LNCaP clone FGC (cell line): Measurements from ENCODE around the gene TFEC.
"Not testable (repeated sequence)": the region's sequence is repeated elsewhere in the genome, so short reads cannot be mapped to it uniquely, and the experiment has no call there.

Experiments used
- DNase-seq: peaks from one replicate; pipeline ENCODE4 v3.0.0-alpha.2; 2011; ENCODE audit warnings: low read depth
- H3K4me3 ChIP-seq: 2 replicates; pipeline ENCODE4 v1.5.1; 2011; ENCODE audit warnings: mild to moderate bottlenecking, low read depth, low read length, control low read depth
- TF ChIP-seq, protein P1 (sequence below): IDR thresholded peaks from 2 replicates; pipeline ENCODE4 v1.5.1; 2012; ENCODE audit warnings: mild to moderate bottlenecking; ENCODE audit not compliant: control insufficient read depth, insufficient read depth; ENCODE audit errors: extremely low read depth

The TFEC gene, protein sequence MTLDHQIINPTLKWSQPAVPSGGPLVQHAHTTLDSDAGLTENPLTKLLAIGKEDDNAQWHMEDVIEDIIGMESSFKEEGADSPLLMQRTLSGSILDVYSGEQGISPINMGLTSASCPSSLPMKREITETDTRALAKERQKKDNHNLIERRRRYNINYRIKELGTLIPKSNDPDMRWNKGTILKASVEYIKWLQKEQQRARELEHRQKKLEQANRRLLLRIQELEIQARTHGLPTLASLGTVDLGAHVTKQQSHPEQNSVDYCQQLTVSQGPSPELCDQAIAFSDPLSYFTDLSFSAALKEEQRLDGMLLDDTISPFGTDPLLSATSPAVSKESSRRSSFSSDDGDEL

GRCh38 chr7:116030651-116031276 lies at the start of gene TFEC:
Gene TFEC, minus strand, starts transcription at chr7:116030763. Its CDS starts 46,322 bp downstream, at chr7:115984441.
- DNase-seq = no peak
- TF ChIP-seq, protein P1, sequence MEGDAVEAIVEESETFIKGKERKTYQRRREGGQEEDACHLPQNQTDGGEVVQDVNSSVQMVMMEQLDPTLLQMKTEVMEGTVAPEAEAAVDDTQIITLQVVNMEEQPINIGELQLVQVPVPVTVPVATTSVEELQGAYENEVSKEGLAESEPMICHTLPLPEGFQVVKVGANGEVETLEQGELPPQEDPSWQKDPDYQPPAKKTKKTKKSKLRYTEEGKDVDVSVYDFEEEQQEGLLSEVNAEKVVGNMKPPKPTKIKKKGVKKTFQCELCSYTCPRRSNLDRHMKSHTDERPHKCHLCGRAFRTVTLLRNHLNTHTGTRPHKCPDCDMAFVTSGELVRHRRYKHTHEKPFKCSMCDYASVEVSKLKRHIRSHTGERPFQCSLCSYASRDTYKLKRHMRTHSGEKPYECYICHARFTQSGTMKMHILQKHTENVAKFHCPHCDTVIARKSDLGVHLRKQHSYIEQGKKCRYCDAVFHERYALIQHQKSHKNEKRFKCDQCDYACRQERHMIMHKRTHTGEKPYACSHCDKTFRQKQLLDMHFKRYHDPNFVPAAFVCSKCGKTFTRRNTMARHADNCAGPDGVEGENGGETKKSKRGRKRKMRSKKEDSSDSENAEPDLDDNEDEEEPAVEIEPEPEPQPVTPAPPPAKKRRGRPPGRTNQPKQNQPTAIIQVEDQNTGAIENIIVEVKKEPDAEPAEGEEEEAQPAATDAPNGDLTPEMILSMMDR = no peak
- H3K4me3 ChIP-seq = no peak within 1 kb of the TSS

DNA sequence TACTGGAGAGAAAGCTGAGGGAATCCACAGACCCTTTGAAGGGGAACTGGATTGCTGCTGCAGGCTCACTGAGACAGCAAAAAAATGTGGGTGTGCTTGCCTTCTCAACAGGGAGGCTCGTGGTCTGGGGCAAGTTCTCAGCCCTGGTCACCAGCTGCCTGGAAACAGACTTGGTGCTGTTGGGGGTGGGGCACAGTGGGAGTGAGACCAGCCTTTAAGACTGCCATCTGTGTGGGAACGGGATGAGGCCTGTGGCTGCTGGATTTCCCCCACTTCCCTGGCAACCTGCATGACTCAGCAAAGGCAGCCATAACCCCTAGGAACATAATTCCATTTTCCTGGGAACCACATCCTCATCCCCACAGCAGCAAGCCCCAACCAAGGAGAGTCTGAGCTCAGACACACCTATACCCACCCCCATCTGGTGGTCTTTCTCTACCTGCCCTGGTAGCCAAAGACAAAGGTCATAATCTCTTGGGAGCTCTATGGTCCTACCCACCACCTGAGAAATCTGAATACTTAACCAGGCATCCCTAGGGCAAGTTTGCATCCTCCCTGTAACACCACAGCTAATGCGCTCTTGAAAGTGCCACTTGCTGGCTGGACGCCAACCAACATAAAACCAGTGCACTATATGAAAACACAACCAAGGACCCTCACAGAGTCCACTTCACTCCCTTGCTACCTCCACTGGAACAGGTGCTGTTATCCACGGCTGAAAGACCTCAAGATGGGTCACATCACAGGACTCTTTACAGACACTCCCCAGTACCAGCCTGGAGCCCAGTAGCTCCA lies 45.0 kb upstream of the TFEC start:
- DNase-seq = no peak
- no peak overlapping the region for H3K4me3 ChIP-seq
- TF ChIP-seq, protein P1 = no peak

GRCh38 chr7:116071629-116072028 lies 41.1 kb upstream of the TFEC start:
- TF ChIP-seq, protein P1 = no peak
- no peak overlapping the region for H3K4me3 ChIP-seq
- DNase-seq = no peak

DNA sequence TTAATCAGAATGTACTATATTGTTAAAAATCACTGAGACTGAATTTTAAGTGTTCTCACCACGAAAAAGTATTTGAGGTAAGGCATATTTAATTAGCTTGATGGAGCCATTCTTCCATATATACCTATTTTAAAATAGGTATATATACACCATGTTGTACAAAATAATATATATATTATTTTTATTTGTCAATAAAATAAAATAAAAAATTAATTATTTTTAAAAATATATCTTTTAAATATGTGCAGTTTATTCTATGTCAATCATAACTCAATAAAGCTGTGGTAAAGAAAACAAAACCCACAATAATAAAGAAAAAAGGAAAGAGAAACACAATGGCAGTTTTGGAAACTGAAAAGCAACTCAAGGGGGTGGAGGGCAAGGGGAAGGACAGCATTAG lies 33.6 kb upstream of the TFEC start:
- no peak overlapping the region for H3K4me3 ChIP-seq
- TF ChIP-seq, protein P1 = no peak
- no peak for DNase-seq

DNA sequence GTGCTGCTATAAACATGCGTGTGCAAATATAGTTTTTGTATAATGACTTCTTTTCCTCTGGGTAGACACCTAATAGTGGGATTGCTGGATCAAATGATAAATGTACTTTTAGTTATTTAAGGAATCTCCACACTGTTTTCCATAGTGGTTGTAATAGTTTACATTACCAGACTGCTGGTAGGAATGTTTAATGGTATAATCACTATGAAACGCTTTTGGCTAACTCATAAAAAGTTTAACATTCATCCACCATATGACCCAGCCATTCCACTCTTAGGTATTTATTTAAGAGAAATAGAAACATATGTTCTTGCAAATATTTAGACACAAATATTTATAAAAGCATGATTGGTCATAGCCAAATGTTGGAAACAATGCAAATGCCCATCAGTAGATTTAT lies 32.1 kb upstream of the TFEC start:
- DNase-seq = no peak
- H3K4me3 ChIP-seq = no peak overlapping the region
- TF ChIP-seq, protein P1 = no peak

GRCh38 chr7:116052006-116052405 lies 21.4 kb upstream of the TFEC start:
- TF ChIP-seq, protein P1 = no peak
- DNase-seq = no peak
- no peak overlapping the region for H3K4me3 ChIP-seq

- not testable (repeated sequence) for H3K4me3 ChIP-seq, DNase-seq
Observed at GRCh38 chr7:116047261-116047660, 16.7 kb upstream of the TFEC start.
